ENCODE data around the gene MMEL1.

Gene MMEL1

GRCh38 chr1:2590233-2591141, 42.3 kb downstream of the MMEL1 start:
- DNase-seq (ENCODE audit: low spot score), result no peak

- no peak for DNase-seq (ENCODE audit: low spot score)
These were observed 43.2 kb downstream of the MMEL1 start for GRCh38 chr1:2589431-2590232.

DNA sequence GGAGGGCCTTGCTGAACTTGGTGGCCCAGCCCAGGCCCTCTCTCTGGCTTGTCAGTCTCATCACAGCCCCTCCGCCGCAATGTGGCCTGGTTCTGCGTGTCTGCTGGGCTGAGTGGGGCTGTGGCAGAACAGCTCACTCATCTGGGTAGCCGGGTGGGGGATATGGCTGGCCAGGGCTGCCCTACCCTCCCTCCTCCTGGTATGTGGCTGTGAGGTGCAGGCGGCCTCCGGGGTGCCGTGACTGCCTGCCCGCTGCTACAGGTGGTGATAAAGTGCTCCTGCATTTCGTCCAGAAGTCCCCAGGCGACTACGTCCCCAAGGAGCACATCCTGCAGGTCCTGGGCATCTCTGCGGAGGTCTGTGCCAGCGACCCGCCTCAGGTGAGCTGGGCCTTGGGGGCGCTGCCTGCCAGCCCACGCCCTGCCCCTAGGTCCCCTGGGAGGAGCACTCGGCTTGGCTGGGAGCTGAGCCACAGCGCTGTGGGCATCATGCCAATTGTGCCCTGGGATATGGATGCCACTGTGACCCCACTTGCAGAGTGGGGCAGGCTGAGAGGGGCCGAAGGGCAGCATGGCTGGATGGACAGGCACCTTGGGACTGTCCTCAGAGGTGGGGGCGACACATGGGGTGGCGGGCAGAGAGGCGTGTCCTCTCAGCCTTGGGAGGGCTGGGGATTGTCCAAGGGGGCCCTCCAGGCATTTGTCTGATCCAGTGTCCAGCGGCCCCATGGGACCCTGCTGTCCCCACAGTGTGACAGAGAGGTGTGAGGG, 44.0 kb downstream of the MMEL1 start:
- no peak for DNase-seq (ENCODE audit: low spot score)

- no peak for DNase-seq (ENCODE audit: low spot score)
These were observed 44.8 kb downstream of the MMEL1 start for GRCh38 chr1:2587860-2588571.

GRCh38 chr1:2587071-2587859, 45.6 kb downstream of the MMEL1 start:
- no peak for DNase-seq (ENCODE audit: low spot score)

DNA sequence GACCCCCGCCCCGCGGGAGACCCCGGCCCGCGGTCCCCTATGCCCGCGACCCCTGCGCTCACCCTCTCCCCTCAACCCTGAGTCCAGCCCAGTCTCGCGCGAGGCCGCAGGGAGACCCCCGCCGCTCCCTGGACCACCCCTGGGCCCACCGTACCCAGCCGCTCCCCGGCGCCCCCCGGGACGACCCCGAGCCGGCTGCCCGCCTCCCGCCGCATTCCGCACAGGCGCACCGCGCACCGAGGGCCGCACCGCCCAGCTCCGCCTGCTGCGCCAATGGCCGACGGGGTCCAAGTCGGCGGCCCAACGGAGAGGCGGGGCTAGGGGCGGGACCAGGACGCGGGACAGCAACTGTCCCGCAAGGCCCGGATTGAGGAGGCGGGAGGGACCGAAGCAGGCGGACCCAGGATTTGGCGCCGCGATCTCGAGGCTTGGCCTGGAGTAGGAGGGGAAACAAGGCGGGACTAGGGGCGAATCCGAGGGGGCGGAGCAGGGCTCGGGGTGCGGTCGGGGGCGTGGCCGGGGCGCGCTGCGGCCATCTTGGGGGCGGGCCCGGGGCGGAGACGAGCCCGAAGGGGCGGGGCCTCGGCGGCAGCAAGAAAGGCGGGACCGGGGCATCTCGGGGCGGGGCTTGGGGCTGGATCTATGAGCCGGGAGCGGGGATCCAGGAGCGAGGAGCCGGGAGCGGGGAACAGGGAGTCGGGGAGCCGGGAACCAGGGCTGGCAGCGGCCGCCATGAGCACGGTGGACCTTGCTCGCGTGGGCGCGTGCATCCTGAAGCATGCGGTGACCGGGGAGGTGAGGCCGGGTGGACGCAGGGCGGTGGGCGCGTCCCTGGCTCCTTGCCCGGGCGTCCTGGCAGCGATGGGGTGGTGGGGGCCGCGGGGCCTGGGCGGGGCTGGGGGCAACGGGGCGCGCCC, 46.4 kb downstream of the MMEL1 start, which contains the start of gene PRXL2B:
PRXL2B (plus strand) TSS at position 624 of the 917 bp plus-strand sequence; CDS start at position 733, 109 bp downstream.
- peak; percentile 98 for DNase-seq (ENCODE audit: low spot score)

- peak; percentile 78 for DNase-seq (ENCODE audit: low spot score)
These were observed 47.3 kb downstream of the MMEL1 start for GRCh38 chr1:2585318-2586092.

DNA sequence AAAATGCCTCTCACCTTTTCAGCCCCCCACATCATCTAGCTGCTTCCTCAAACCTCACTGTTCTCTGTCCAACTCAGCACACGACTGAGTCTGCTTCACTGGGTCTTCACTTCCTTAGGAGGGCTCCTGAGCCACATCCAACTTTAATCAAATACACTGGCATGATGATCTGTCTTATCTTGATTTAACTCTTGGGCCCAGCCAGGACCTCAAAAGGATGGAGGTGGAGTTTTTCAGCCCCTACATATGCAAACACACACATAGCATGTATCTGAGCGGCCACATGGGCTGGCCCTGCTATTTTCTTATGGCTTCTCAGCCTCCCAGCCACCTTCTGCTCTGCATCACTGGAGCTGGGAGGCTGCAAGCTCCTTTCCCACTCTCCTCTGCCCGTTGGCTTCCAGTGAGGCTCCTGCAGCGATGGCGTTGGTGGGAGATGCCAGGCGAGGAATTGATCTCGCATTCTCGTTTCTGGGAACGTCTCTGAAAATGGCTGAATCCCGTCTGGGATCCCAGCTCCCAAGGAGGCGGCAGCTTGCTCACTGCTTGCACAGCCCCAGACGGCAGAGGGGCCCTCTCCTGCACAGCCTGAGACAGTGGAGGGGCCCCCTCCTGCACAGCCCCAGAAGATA, 48.0 kb downstream of the MMEL1 start:
- no peak for DNase-seq (ENCODE audit: low spot score)

DNA sequence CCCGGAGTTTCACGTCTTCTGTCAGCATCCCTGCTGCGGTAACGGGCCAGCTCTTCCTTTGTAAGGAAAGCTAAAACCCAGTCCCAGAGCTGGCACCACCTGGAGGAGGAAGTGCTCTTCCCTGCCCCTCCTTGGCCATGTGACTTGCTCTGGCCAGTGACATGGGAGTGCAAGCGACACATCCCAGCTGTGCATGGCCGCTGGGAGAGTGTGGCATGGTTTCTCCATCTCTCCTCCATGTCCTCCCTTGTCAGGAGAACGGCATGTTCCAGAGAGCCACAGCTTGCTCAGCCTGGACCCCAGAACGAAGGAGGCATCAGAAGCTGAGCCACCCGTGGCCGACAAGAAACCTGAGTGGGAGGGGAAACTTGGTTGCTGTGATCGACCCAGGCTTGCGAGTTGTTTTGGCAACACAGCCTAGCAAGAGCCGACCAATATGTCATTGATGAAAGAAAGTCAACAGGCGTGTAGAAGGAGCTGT, 48.9 kb downstream of the MMEL1 start:
- no peak for DNase-seq (ENCODE audit: low spot score)

- no peak for DNase-seq (ENCODE audit: low spot score)
These were observed 49.5 kb downstream of the MMEL1 start for GRCh38 chr1:2583331-2583791.

DNA sequence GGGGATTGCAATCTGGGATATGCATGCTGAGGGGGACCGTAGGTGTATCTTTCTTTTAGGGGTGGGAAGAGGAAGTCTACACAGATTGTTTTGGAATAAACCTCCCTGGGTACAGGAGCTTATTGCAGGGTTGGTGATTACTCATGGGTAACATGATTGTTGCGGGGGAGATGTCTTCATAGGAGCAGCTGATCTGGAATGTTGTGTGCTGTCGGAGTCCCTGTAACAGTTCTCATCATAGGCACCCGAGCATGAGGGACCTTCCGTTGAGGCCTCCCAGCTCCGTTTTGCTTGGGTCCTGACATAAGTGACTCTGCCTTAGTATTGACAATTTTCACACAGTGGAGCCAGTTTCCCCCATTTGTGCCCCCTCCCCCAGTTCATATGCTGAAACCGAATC, 50.4 kb downstream of the MMEL1 start:
- no peak for DNase-seq (ENCODE audit: low spot score)

DNA sequence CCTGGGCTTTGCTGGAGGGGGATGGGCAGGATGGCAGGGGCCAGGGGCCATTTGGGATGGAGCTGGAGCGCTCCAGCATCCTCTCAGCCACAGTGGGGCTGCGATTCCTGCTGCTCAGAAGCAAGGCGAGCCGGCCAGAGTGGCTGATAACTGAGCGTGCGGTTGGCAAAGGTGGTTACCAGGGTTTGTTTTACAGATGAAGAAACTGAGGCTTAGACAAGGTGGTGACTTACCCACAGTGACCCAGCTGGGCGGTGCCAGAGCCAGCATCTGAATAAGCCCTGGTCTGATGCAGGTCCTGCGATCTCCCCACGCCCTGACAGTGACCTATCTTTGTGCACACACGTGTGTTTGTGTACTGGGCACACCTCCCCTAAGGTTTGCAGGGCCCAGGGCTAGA, 52.1 kb downstream of the MMEL1 start:
- DNase-seq (ENCODE audit: low spot score), result no peak

- no peak for DNase-seq (ENCODE audit: low spot score)
These were observed 54.1 kb downstream of the MMEL1 start for GRCh38 chr1:2578758-2579118.

DNA sequence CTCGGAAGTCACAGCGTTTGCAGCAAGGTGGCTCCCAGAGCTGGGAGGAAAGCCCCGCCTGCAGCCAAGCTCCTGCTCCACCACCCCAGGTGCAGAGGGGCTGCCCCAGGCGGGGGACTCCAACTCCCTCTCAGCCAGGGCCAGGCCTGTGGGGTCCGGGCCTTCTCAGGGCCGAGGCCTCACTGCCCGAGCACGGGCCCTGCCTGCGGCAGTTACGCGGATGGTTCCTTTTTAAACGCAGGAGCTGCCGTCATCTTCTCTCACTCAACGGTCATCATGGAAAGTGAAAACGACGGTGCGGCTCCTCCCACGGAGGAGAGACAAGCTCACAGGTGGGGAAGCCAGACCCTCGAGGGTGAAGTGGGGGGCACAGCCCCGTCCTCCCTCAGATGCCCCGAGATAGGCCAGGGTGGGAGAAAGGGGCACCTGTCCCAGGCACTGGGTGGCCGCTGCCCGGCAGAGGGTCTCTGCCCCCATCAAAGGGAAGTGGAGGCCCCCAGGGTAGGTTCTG, 55.2 kb downstream of the MMEL1 start:
- peak; percentile 53 for DNase-seq (ENCODE audit: low spot score)

GRCh38 chr1:2575801-2576663, 56.8 kb downstream of the MMEL1 start:
- DNase-seq (ENCODE audit: low spot score), result no peak

DNA sequence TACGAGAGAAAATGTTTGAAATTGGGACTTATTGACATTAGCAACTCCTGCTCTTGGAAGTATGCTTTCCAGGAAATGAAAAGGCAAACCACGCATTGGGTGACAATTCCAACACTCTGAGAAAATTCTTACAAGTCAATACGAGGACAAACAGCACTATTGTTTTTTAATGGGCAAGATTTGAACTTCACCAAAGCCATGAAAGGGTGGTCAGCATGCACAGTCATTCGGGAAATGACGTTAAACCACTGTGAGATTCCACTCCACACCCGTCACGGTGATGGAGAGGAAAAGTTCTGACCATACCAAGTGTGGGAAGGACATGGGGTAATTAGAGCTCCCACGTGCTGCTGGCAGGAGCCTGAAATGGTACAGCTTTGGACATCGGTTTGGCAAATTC, 58.5 kb downstream of the MMEL1 start:
- DNase-seq (ENCODE audit: low spot score), result no peak
